ENCODE measurements around the gene NEXMIF. TPM values are rescaled to one million over a fixed set of nuclear protein-coding genes. Genes with fewer than 3 reads are reported as not detected.
"Not testable (repeated sequence)": the region's sequence is repeated elsewhere in the genome, so short reads cannot be mapped to it uniquely, and the experiment has no call there.

Gene NEXMIF
- polyA plus RNA-seq (ENCODE audit: insufficient read length in 3 of 3), result 1 to 10 TPM; 2.8 to 3.4 (median 3.3) TPM

DNA sequence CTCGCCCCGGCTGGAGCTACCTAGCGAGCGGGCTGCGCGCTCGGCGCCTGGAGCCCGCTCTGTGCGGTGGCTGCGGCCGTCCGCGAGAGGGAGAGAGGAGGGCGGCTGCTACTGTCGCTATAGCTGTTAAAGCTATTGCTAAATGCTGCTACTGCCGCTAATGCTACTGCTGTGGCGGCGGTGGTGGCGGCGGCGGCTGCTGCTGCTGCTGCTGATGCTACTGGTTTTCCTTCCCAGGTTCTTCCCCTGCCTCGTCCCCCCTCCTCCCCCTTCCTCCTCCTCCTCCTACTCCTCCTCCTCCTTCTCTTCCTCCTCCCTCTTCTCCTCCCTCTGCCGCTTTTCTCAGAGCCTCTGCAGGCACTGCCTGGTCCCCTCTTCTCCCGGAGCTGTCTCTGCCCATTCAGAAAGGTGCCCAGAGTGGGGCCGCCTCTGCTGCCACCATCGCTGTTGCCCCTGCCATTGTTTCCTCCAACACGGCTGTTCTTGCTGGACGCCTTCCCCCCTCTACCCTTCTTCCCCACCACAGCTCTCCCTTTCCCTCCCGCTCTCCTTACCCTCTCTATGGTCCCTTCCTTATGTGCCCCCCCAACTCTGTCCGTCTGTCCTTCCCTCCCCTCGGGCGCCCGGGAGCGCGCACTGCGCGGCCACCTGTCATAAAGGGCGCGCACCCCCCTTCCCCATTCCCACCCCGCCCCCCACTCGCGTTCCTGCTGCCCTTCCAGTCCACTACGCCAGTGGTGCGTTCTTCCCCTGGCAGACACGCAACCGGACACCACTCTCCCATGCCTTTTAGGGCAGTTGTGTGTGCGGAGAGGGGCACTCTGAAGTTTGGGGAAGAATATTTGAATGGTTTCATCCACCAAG, at the start of gene NEXMIF:
TSS of gene NEXMIF (minus strand) at position 228 of the 864 bp plus-strand sequence.
- no peak for DNase-seq (ENCODE audit: low read depth in 3 of 3, low spot score in 2 of 3)

DNA sequence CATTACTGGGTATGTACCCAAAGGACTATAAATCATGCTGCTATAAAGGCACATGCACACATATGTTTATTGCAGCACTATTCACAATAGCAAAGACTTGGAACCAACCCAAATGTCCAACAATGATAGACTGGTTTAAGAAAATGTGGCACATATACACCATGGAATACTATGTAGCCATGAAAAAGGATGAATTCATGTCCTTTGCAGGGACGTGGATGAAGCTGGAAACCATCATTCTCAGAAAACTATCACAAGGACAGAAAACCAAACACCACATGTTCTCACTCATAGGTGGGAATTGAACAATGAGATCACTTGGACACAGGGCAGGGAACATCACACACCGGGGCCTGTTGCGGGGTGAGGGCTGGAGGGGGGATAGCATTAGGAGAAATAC, 36.7 kb upstream of the NEXMIF start:
- DNase-seq (ENCODE audit: low read depth in 3 of 3, low spot score in 2 of 3), result not testable (repeated sequence)

DNA sequence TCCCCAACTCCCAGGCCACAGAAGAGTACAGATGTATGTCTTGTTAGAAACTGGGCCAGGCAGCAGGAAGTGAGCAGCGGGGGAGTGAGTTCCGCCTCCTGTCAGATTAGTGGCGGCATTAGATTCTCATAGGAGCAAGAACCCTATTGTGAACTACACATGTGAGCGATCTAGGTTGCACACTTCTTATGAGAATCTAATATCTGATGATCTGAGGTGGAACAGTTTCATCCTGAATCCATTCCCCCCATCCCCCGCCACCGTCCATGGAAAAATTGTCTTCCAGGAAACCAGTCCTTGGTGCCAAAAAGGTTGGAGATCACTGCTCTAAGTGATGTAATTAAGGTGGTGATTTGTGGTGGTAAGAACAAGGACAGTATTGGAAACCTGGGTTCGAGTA, 24.5 kb upstream of the NEXMIF start:
- DNase-seq (ENCODE audit: low read depth in 3 of 3, low spot score in 2 of 3), result no peak

DNA sequence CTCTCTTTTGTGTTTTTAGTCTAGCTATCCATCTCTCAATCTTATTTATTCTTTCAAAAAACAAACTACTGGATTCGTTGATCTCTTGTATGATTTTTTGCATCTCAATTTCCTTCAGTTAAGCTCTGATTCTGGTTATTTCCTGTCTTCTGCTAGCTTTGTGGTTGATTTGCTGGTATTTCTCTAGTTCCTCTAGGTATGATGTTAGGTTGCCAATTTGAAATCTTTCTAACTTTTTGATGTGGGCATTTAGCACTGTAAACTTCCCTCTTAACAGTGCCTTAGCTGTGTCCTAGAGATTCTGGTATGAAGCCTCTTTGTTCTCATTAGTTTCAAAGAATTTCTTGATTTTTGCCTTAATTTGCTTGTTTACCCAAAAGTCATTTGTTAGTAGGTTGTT, 15.2 kb upstream of the NEXMIF start:
- no peak for DNase-seq (ENCODE audit: low read depth in 3 of 3, low spot score in 2 of 3)

DNA sequence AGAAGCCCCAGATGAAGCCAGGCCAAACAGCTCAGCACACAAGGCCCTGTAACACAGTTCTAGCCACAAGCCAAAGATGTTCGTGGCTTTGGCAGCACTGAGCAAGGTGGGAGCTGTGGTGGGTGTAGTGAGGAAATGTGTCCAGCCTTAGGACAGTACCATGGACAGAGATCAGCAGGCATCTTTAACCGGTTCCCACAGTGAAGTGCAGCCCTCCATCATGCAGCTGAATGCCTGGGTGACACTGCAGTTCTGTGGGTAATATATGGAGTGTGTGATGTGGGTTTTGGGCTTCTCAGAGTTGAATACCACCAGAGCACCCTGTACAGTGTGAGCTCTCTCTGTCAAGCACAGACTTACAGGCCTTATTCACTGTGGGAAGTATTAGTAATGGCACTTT, 6.0 kb upstream of the NEXMIF start:
- no peak for DNase-seq (ENCODE audit: low read depth in 3 of 3, low spot score in 2 of 3)

DNA sequence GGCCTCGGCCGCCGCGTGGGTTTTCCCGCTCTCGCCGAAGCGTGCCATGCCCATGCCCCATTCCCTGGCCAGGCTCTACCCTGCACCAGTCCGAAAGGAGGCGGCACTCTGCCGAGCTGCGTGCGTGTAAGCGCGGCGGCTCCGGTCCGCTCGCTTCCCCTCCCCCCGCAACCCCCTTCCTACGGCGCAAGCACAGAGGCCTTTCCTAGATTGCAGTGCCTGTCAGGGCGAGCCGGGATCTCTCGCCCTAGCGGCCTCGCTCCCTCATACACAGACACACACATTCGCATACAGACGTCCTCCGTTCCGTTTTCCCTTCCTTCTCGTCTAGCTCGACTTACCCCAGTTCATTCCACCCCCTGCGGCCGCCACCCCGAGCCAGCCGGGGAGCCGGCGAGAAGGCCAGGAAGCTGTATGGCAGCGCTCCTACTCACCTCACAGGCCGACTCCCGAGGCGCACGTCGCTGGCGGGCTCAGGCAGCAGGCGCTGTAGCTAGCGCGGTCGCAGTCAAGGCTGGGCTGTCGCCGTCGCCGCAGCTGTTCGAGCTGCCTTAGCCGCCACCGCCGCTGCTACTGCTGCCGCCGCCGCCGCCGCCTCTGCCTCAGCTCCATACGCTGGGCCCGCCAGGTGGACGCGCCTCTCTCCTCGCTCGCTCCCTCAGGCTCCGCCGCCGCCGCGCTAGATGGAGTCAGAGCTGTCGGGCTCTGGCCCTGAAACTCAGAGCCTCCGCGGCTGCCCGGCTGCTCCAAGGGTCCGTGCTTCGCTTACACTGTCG, 615 bp downstream of the NEXMIF start:
- no peak for DNase-seq (ENCODE audit: low read depth in 3 of 3, low spot score in 2 of 3)

DNA sequence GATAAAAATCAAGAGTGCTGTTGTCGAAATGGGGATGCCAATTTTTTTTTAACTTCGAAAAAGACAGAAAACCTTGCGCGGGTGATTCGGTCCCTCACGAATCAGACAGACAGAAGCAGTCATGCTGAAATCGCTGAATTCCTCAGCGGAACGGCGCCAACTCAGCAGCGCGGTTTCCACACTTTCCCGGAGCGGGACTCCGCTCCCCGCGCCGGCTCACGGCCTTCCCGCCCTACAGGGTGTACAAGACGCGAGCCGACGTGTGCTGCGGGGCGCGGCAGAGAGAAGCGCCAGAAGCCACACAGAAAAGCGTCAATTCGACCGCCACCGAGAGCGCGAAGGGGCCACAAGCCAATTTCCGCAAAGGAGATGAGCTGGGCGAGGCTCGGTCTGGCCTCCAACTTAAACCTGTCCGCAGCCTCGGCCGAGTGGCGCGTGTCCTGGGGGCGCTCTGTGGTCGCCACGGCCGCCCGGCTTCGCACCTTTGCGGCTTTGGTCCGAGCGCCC, 1.3 kb downstream of the NEXMIF start:
- no peak for DNase-seq (ENCODE audit: low read depth in 3 of 3, low spot score in 2 of 3)

DNA sequence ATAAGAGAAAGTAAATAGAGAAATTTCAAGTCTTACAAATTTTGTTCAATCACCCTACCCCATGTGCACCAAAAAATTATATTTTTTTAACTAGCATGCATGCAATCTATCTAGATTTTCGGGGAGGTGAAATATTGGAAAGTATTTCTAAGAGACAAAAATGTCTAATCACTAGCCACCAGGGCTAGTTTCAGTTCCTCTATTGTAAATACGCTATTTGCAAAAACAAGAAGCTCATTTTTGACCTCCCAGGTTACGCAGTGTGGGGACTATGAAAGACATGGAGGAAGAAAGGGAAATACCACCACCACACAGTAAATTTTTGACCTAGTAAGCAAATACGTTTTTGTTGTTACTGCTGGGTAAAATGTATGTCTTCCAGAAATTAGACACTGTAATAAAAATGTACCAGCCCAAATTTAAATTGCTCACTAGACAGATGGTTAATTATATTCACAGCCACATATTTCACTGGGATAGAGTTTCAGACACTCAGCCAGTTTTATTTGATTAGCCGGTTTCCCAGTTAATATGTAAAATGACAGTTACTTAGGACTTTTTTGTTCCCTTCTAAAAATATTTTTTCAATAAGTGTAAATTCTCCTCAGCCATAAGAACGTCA, 2.2 kb downstream of the NEXMIF start:
- no peak for DNase-seq (ENCODE audit: low read depth in 3 of 3, low spot score in 2 of 3)

DNA sequence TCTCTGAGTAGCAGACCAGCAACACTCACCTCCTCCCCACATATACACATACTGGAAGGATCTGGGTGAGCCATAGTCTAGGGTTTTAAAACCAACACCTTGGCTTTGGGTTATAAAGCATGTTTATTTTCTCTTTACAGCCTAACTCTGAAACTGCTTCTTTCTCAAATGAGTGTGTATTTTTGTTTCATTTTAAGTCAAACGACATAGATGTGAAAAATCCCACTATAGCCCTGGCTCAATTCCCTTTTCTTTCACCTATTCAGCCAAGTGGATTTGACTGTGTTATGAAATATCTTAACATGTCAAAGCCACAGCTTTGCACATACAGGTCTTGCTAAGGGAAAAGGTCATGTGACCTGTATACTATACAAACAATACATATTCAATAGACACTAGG, 13.8 kb downstream of the NEXMIF start:
- no peak for DNase-seq (ENCODE audit: low read depth in 3 of 3, low spot score in 2 of 3)

DNA sequence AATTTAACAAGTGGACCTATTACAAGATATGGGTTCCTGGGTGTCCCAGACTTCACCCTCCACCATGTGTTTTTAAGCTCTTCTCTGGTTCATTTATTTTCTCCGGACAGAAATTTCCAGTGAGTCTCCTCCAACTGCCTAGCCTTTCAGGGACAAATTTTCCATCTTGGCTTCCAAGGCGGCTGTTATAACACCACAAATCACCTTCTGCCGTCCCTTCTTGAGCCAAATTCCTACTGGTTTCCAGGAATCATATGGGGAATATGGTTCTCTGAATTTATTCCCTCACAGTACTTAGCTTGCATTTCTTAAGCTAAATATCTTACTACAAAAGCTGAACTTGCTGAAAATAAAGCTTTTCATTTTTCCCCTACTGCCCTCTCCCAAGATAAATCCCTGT, 18.8 kb downstream of the NEXMIF start:
- no peak for DNase-seq (ENCODE audit: low read depth in 3 of 3, low spot score in 2 of 3)

DNA sequence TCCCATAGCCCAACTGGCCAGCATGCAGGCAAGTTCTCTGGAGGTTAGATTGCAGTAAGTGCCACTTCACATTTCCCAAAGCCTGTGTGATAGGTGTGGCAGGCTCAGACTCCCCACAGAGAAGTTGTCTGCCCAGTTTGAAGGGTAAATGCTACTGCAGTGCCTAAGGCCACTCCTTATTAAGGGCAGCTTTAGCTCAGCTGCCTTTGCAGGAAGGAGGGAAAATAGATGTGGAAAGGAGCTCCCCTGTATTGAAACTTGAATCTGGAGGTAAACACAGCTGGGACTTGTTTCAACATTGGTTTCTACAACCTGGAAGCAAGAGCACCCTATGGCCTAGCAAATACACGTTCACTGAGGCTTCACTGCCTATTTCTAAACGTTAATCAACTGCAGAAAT, 22.4 kb downstream of the NEXMIF start:
- no peak for DNase-seq (ENCODE audit: low read depth in 3 of 3, low spot score in 2 of 3)

DNA sequence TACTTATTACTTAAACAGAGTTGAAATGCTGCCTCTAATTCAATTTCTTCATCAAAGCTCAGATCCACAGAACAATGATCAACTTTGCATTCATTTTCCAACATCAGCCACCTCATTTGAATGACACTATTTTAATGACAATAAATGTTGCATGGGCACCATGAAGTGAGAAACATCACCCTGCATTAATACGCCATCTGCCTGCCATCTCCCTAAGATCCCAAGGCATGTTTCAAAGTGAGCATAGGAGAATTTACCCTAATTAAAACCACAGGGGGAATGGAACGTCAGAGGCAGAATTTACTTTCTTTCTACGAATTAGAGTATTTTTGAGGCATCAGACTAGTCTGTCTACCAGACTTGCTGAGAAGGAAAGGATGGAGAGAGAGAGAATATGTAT, 32.7 kb downstream of the NEXMIF start:
- DNase-seq (ENCODE audit: low read depth in 3 of 3, low spot score in 2 of 3), result no peak

DNA sequence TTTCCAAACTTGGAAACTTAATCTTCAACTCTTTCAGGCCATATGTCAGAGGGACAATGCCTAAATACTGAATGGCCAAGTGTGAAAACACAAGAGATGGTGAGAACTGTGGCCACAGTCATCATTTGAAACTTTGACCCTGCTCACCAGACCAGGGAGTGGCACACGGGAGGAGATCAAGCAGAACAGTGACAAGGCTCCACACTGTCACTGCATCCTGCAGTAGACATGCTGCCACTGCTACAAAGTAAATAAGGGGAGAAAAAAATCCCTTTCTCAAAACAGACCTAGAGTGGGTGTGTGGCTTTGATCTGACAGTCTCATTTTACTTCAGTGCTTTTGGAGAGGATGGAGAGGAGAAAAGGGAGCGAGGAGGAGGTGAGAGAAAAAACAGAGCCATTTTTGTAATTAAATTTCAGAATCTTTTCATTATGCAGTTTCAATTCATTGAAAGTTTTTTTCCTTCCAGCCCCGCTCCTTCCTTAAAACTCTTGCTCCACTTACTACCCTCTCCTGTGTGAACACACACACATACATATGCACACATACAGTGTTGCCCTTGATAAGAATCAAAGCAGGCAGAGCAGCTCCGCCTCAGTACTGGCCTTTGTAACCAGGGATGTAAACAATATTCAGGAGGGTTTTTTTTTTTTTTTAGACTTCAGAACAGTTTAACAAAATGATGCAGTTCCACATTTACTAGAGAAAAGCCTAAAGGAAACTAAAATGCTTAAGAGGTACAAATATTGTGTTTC, 34.4 kb downstream of the NEXMIF start:
- no peak for DNase-seq (ENCODE audit: low read depth in 3 of 3, low spot score in 2 of 3)

DNA sequence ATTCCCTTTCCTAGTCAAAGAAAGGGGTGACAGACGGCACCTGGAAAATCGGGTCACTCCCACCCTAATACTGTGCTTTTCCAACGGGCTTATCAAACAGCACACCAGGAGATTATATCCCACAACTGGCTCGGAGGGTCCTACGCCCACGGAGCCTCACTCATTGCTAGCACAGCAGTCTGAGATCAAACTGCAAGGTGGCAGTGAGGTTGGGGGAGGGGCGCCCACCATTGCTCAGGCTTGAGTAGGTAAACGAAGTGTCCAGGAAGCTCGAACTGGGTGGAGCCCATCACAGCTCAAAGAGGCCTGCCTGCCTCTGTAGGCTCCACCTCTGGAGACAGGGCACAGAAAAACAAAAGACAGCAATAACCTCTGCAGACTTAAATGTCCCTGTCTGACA, 42.9 kb downstream of the NEXMIF start:
- not testable (repeated sequence) for DNase-seq (ENCODE audit: low read depth in 3 of 3, low spot score in 2 of 3)

DNA sequence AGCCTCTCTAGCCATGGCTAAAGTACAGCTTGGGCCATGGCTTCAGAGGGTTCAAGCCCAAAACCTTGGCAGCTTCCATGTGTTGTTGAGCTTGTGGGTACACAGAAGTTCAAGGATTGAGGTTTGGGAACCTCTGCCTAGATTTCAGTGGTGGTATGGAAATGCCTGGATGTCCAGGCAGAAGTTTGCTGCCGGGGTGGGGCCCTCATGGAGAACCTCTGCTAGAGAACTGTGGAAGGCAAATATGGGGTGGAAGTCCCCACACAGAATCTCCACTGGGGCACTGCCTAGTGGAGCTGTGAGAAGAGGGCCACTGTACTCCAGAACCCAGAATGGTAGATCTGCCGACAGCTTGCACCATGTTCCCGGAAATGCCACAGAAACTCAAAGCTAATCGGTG, 59.5 kb downstream of the NEXMIF start:
- DNase-seq (ENCODE audit: low read depth in 3 of 3, low spot score in 2 of 3), result no peak

DNA sequence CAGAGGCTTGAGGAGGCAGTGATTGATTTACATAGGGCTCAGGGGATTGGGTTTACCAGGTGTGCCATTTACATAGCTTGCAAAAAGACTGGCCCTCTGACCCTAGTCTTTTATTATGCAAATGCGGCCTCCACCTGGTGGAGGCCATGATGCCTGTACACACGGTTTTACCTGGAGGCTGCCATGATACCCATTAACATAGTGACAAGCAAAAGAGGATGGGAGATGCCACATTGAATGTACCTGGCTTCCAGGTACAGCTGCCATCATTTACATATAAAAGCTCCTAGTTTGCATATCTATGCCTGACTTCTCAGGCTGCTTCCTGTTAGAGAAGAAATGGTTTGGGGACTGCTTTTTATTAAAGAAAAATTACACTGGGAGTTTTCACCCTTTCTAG, 72.0 kb downstream of the NEXMIF start:
- DNase-seq (ENCODE audit: low read depth in 3 of 3, low spot score in 2 of 3), result no peak

DNA sequence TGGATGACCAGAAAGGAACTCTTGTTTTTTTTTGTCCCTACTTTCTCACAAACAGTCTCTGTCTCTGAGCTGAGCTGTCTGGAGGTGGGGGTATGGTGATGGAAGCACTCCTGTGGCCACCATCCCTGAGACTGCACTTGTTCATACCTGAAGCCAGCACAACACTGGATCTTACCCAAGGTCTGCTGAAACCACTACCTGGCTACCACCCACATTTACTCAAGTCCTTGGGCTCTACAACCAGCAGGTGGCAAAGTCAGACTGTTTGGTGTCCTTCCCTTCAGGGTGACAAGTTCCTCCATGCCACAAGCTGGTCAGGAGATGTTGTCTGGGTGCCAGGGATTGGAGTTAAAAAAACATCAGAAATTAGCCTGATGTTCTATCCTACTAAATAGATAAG, 89.7 kb downstream of the NEXMIF start:
- DNase-seq (ENCODE audit: low read depth in 3 of 3, low spot score in 2 of 3), result no peak

DNA sequence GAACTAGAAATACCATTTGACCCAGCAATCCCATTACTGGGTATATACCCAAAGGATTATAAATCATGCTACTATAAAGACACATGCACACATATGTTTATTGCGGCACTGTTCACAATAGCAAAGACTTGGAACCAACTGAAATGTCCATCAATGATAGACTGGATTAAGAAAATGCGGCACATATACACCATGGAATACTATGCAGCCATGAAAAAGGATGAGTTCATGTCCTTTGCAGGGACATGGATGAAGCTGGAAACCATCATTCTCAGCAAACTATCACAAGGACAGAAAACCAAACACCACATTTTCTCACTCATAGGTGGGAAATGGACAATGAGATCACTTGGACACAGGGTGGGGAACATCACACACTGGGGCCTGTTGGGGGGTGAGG, 105.5 kb downstream of the NEXMIF start:
- DNase-seq (ENCODE audit: low read depth in 3 of 3, low spot score in 2 of 3), result not testable (repeated sequence)

DNA sequence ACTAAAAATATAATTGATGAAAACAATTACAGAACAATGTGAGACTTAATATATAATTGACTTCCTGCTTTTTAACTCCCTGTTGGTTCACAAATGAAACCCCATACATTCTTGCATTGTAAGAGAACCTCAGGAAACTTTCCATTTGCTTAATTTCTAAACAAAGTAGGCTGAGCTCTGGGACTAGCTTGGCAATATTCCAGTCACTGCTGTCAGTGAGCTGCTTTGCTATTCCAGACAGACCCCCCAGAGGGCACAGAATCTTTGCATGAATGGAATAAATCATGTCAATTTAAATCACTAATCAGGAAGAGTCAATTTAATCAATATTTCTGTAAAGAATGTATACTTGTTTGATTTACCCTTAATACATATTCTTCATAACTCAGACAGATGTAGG, 110.6 kb downstream of the NEXMIF start:
- no peak for DNase-seq (ENCODE audit: low read depth in 3 of 3, low spot score in 2 of 3)

DNA sequence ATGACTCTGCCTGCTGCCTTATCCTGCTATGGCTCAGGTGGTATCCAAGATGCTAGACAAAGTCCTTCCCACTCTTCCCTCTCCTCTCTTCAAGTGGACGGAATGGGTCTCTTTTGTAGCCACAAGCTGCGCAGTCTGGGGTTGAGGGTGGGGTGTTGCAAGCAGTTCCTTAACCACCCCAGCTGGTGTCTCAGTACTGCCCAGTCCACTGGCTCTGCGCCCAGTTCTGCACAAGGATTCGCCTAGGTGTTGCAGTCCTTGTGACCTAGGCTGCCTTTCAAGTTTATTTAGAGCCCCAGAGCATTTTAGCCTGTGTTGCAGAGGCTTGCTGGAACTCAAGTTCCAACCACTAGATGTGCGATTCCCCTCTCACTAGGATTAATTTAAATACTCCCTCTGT, 120.7 kb downstream of the NEXMIF start:
- no peak for DNase-seq (ENCODE audit: low read depth in 3 of 3, low spot score in 2 of 3)

DNA sequence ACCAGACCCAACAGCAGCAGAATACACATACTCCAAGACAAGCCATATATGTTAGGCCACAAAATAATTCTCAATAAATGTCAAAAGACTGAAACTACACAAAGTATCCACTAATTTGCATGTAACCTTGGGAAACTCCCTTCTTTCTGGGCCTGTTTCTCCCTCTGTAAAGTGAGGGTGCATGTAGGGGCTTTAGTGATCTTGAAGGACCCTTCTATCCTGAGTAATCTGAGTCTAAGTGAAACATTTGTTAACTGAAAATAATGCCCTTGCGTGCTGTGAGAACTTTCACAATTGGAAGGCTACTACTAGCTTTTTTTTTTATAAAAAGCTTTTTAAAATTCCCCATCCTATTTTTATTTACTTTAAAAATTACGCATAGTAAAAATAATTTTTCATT, 125.2 kb downstream of the NEXMIF start:
- DNase-seq (ENCODE audit: low read depth in 3 of 3, low spot score in 2 of 3), result no peak
